Heart left ventricle (tissue), 16 donors: Measurements from ENCODE around the gene VAT1L. TPM values are rescaled to one million over a fixed set of nuclear protein-coding genes. Genes with fewer than 3 reads are reported as not detected.

Source experiments
- ATAC-seq, 4 donors: fragments of 200-7000 bp; cut with Tn5 transposase; one replicate each; pipeline ENCODE4 v1.9.1; 2020 to 2022; ENCODE audit warnings: moderate library complexity in 4 of 4, mild to moderate bottlenecking in 3 of 4, moderate number of reproducible peaks in 1 of 4
- DNase-seq, 5 donors: peaks; one replicate each; pipeline ENCODE4 v3.0.0-alpha.2; 2020
- H3K27ac ChIP-seq, 12 donors: fragments of 200-600 bp; sonication (generic) in 4 of 12; one replicate each; pipeline versions ENCODE4 v1.5.0 to v1.8.0; 2016 to 2022; ENCODE audit warnings: mild to moderate bottlenecking in 2 of 12
- H3K27me3 ChIP-seq, 9 donors: fragments of 200-600 bp; sonication (generic) in 2 of 9; one replicate each; pipeline versions ENCODE4 v1.5.1 to v1.8.0; 2016 to 2022; ENCODE audit warnings: mild to moderate bottlenecking in 3 of 9
- H3K36me3 ChIP-seq, 9 donors: fragments of 200-600 bp; sonication (generic) in 2 of 9; one replicate each; pipeline versions ENCODE4 v1.5.0 to v1.8.0; 2018 to 2022; ENCODE audit warnings: mild to moderate bottlenecking in 2 of 9
- H3K4me1 ChIP-seq, 12 donors: fragments of 200-600 bp; sonication (generic) in 4 of 12; one replicate each; pipeline versions ENCODE4 v1.5.0 to v1.8.0; 2016 to 2022; ENCODE audit warnings: mild to moderate bottlenecking in 3 of 12
- H3K4me3 ChIP-seq, 12 donors: fragments of 200-600 bp; sonication (generic) in 4 of 12; one replicate each; pipeline versions ENCODE4 v1.5.0 to v1.8.0; 2017 to 2022; ENCODE audit warnings: mild to moderate bottlenecking in 9 of 12, moderate library complexity in 4 of 12
- H3K9me3 ChIP-seq, 12 donors: fragments of 200-600 bp; sonication (generic) in 4 of 12; one replicate each; pipeline versions ENCODE4 v1.5.0 to v1.8.0; 2016 to 2022; ENCODE audit warnings: mild to moderate bottlenecking in 1 of 12
- CTCF ChIP-seq, 12 donors: fragments of 200-600 bp; sonication (generic) in 4 of 12; IDR thresholded peaks; one replicate each; pipeline versions ENCODE4 v1.5.0 to v1.8.0; 2018 to 2022; ENCODE audit warnings: antibody characterized with exemption in 12 of 12, mild to moderate bottlenecking in 5 of 12
- POLR2A ChIP-seq, 2 donors: fragments of 450-650 bp; IDR thresholded peaks; one replicate each; pipeline ENCODE4 v1.6.1; 2017; ENCODE audit warnings: antibody characterized with exemption in 2 of 2, mild to moderate bottlenecking in 2 of 2, moderate library complexity in 2 of 2
- WGBS, 4 donors: extraction: QIAGEN DNeasy Blood & Tissue Kit in 2 of 4; methylation state at CpG; one replicate each; pipeline versions ENCODE4 v1.1.5 to v1.1.7; 2013 to 2018; 5-methylcytosine and 5-hydroxymethylcytosine counted together
- intact Hi-C, 10 donors: fragments of 100-400 bp; cut with DNase I; formaldehyde crosslinking; loops; one replicate each; pipeline versions ENCODE4 v1.11.1 to v1.14.2; 2022
- polyA plus RNA-seq, 2 donors: library from polyadenylated mRNA; stranded (reverse); fragments of 200-250 nt; gene quantifications; one replicate each; pipeline ENCODE4 v1.2.3, GENCODE V29; 2013
- total RNA-seq, 9 donors: library from RNA; depleted of rRNA in 2 of 9; stranded (reverse); fragments of >200 nt in 2 of 9; fragmentation: NEBNext Ultra II Directional in 3 of 9; extraction: Animal tissue kit (Norgen Biotek cat#: 25700) in 3 of 9; gene quantifications; one replicate each; pipeline versions ENCODE4 v1.1.0 to v1.2.4, GENCODE V29; 2016 to 2023
- donor health status: ischemic (EF 13 %, LVEDD 7.1; RV severe dilation, severe dysfunction).
- donor health status: healthy with polysubstance abuse.
- donor health status: DM: no; HTN: yes; CAD: no.
- donor health status: DM: no; HTN: no; CAD: no.
- donor health status: ischemic (EF 25% LVEDD 6.9; RV normal size, moderate dysfunction).
- donor health status: ischemic (EF 25% LVEDD 5.7; RV mildly dilated, moderate dysfunction).
- donor health status: healthy.
- donor health status: DM: yes; HTN: yes; CAD: no.
- donor health status: ischemic (EF 35%, LVEDD 5.7; RV mildly dilated, moderate dysfunction).
- donor health status: nonischemic (EF 11% LVEDD 7.7; RV severe dilation, severe dysfunction).
- donor health status: DM: yes; HTN: yes; CAD: no.
- donor health status: PGD.
- donor health status: ischemic (EF 29% LVEDD 5.4; RV normal size, mild dysfunction).
- donor health status: nonischemic (EF 23%, LVEDD 6.1; RV moderate dilation, normal function).

VAT1L gene
- total and polyA plus RNA-seq, 11 donors, result 0.32 to 57.5 (median 11.0) TPM

GRCh38 chr16:77785373-77785764 is 3.0 kb upstream of the VAT1L start:
- WGBS, 4 donors, result 62 to 90% (median 87%) methylated on average over 2 of the region's 2 CpGs
- no peak for DNase-seq
- TF ChIP-seq CTCF (IDR thresholded peaks at IDR 0.05) (no peak), POLR2A (IDR thresholded peaks at IDR 0.05) (no peak)
- no peak overlapping the region for H3K4me3 ChIP-seq
- peaks cover 6 to 46% (median 13%) of the 10 kb centered on the region in 9 donors for H3K27me3 ChIP-seq
- peaks cover 0 to 25% (median 7%) of the 10 kb centered on the region in 12 donors for H3K4me1 ChIP-seq
- intact Hi-C loops, result loop anchor here in 3 of 10 donors (5.0 to 10.0 kb wide), 3 partner anchors 111 to 187 kb away; no protein-coding TSS in a partner anchor
- H3K36me3 ChIP-seq, result no peaks in the 10 kb centered on the region
- H3K27ac ChIP-seq, result no peak overlapping the region
- H3K9me3 ChIP-seq, result no peaks in the 10 kb centered on the region
- no peak for ATAC-seq

- ATAC-seq, result no peak
These were observed 2.0 kb upstream of the VAT1L start for GRCh38 chr16:77786186-77786847.

GRCh38 chr16:77787452-77787851 is 912 bp upstream of the VAT1L start:
- H3K27me3 ChIP-seq, result peaks cover 6 to 65% (median 13%) of the 10 kb centered on the region in 9 donors
- 44 to 55% (median 46%) methylated on average over 2 of the region's 2 CpGs for WGBS, 4 donors
- H3K36me3 ChIP-seq, result no peaks in the 10 kb centered on the region
- DNase-seq, result no peak
- no peak overlapping the region for H3K4me3 ChIP-seq
- intact Hi-C loops, result loop anchor here in 3 of 10 donors (5.0 to 10.0 kb wide), 3 partner anchors 113 to 185 kb away; no protein-coding TSS in a partner anchor
- no peaks in the 10 kb centered on the region for H3K9me3 ChIP-seq
- H3K4me1 ChIP-seq, result peaks cover 0 to 25% (median 7%) of the 10 kb centered on the region in 12 donors
- TF ChIP-seq POLR2A (IDR thresholded peaks at IDR 0.05) (no peak), CTCF (IDR thresholded peaks at IDR 0.05) (no peak)
- no peak for ATAC-seq
- H3K27ac ChIP-seq, result no peak overlapping the region

More at GRCh38 chr16:77786186-77786847, 2.0 kb upstream of the VAT1L start:
- Histone ChIP-seq H3K36me3 (no peaks in the 10 kb centered on the region), H3K9me3 (no peaks in the 10 kb centered on the region), H3K27ac (no peak overlapping the region), H3K4me3 (no peak overlapping the region), H3K27me3 (peaks cover 6 to 55% (median 13%) of the 10 kb centered on the region in 9 donors), H3K4me1 (peaks cover 0 to 25% (median 7%) of the 10 kb centered on the region in 12 donors)
- no peak for DNase-seq
- TF ChIP-seq CTCF (IDR thresholded peaks at IDR 0.05) (no peak), POLR2A (IDR thresholded peaks at IDR 0.05) (no peak)
- intact Hi-C loops, result loop anchor here in 3 of 10 donors (5.0 to 10.0 kb wide), 3 partner anchors 112 to 186 kb away; no protein-coding TSS in a partner anchor
- WGBS, 4 donors, result 55 to 69% (median 59%) methylated on average over 5 of the region's 5 CpGs
